BLaER1 treated with 17β-estradiol and CSF1 and Interleukin-3, amounts not matched to agents 10 nM and 100 nM (cell line): Measurements from ENCODE around the gene CASP3.

Experiments
- H3K27ac ChIP-seq, 11 experiments: shearing (Covaris generic); formaldehyde crosslinking; 2 replicates each; pipeline ENCODE4 v1.8.1; 2022
- H3K27me3 ChIP-seq, 11 experiments: shearing (Covaris generic); formaldehyde crosslinking; 2 replicates each; pipeline ENCODE4 v1.8.1; 2022
- H3K36me3 ChIP-seq, 11 experiments: shearing (Covaris generic); formaldehyde crosslinking; 2 replicates each; pipeline ENCODE4 v1.8.1; 2022
- H3K4me1 ChIP-seq, 10 experiments: shearing (Covaris generic); formaldehyde crosslinking; 2 replicates each; pipeline ENCODE4 v1.8.1; 2022
- H3K4me2 ChIP-seq, 11 experiments: shearing (Covaris generic); formaldehyde crosslinking; 2 replicates each; pipeline ENCODE4 v1.8.1; 2022
- H3K4me3 ChIP-seq, 10 experiments: shearing (Covaris generic); formaldehyde crosslinking; 2 replicates each; pipeline ENCODE4 v1.8.1; 2022
- H3K9ac ChIP-seq, 11 experiments: shearing (Covaris generic); formaldehyde crosslinking; 2 replicates each; pipeline ENCODE4 v1.8.1; 2022
- H3K9me3 ChIP-seq, 11 experiments: shearing (Covaris generic); formaldehyde crosslinking; replicated peaks in 1 of 11; 2 replicates each; pipeline ENCODE4 v1.8.1; 2022
- H4K20me1 ChIP-seq, 11 experiments: shearing (Covaris generic); formaldehyde crosslinking; 2 replicates each; pipeline ENCODE4 v1.8.1; 2022
- Cebpa-rat ChIP-seq, 11 experiments: shearing (Covaris generic); IDR thresholded peaks; 2 replicates each; pipeline ENCODE4 v1.8.1; 2022

The CASP3 gene

GRCh38 chr4:184684491-184685189 is 35.4 kb upstream of the CASP3 start:
- peaks cover 0 to 20% (median 4%) of the 10 kb centered on the region in 11 experiments; a peak in 10 of 22 replicates for H3K36me3 ChIP-seq
- H3K27ac ChIP-seq, result peak overlapping the region in 9 of 11 experiments; percentile 42 to 85 (median 69); a peak in 17 of 22 replicates
- H3K9me3 ChIP-seq, result peaks cover 0 to 5% (median 2%) of the 10 kb centered on the region in 11 experiments; a peak in 3 of 22 replicates
- no peaks in the 10 kb centered on the region for H4K20me1 ChIP-seq
- peaks cover 17 to 41% (median 23%) of the 10 kb centered on the region in 10 experiments for H3K4me1 ChIP-seq
- peak overlapping the region in 7 of 11 experiments; percentile 4 to 70 (median 43); a peak in 9 of 22 replicates for H3K9ac ChIP-seq
- peak overlapping the region; percentile 54 to 89 (median 76) for H3K4me2 ChIP-seq
- TF ChIP-seq Cebpa-rat (IDR thresholded peaks at IDR 0.05), result 0 out of 22 replicates have a peak, but pooled peaks of 1 of the 11 experiments have one; percentile 42
- H3K4me3 ChIP-seq, result 0 out of 20 replicates have a peak overlapping the region, but pooled peaks of 1 of the 10 experiments have one; percentile 25
- H3K27me3 ChIP-seq, result no peaks in the 10 kb centered on the region

GRCh38 chr4:184681916-184682315 is 32.7 kb upstream of the CASP3 start:
- Histone ChIP-seq H3K27ac (no peak overlapping the region), H4K20me1 (no peaks in the 10 kb centered on the region), H3K4me2 (peak overlapping the region in 3 of 11 experiments; percentile 13 to 55 (median 30); a peak in 3 of 22 replicates), H3K36me3 (peaks cover 0 to 26% (median 8%) of the 10 kb centered on the region in 11 experiments; a peak in 11 of 22 replicates), H3K4me3 (no peak overlapping the region), H3K9ac (no peak overlapping the region), H3K4me1 (peaks cover 11 to 33% (median 15%) of the 10 kb centered on the region in 10 experiments), H3K27me3 (no peaks in the 10 kb centered on the region), H3K9me3 (peaks cover 0 to 7% (median 4%) of the 10 kb centered on the region in 11 experiments; a peak in 3 of 22 replicates)
- no peak for TF ChIP-seq Cebpa-rat (IDR thresholded peaks at IDR 0.05)

- no peak overlapping the region for H3K9ac ChIP-seq
- H3K36me3 ChIP-seq, result peaks cover 0 to 19% (median 8%) of the 10 kb centered on the region in 11 experiments; a peak in 11 of 22 replicates
- H3K27ac ChIP-seq, result no peak overlapping the region
- peaks cover 11 to 33% (median 15%) of the 10 kb centered on the region in 10 experiments for H3K4me1 ChIP-seq
- H3K4me2 ChIP-seq, result peak overlapping the region in 1 of 11 experiments; percentile 32; a peak in 1 of 22 replicates
- no peak for TF ChIP-seq Cebpa-rat (IDR thresholded peaks at IDR 0.05)
- no peaks in the 10 kb centered on the region for H3K27me3 ChIP-seq
- no peaks in the 10 kb centered on the region for H4K20me1 ChIP-seq
- H3K9me3 ChIP-seq, result peaks cover 0 to 7% (median 4%) of the 10 kb centered on the region in 11 experiments; a peak in 3 of 22 replicates
- H3K4me3 ChIP-seq, result no peak overlapping the region
These were observed 31.5 kb upstream of the CASP3 start for GRCh38 chr4:184680698-184681097.

- Histone ChIP-seq H3K27ac (no peak overlapping the region), H3K4me3 (no peak overlapping the region), H3K9ac (no peak overlapping the region), H3K27me3 (no peaks in the 10 kb centered on the region), H3K9me3 (peaks cover 0 to 7% (median 4%) of the 10 kb centered on the region in 11 experiments; a peak in 3 of 22 replicates), H3K36me3 (peaks cover 14 to 55% (median 30%) of the 10 kb centered on the region in 11 experiments), H4K20me1 (no peaks in the 10 kb centered on the region), H3K4me1 (peaks cover 0 to 5% (median 0%) of the 10 kb centered on the region in 10 experiments; a peak in 2 of 20 replicates), H3K4me2 (no peak overlapping the region)
- TF ChIP-seq Cebpa-rat (IDR thresholded peaks at IDR 0.05), result no peak
These were observed 26.7 kb upstream of the CASP3 start for GRCh38 chr4:184675821-184676492.

- Histone ChIP-seq H3K27me3 (no peaks in the 10 kb centered on the region), H3K9me3 (peaks cover 0 to 7% (median 4%) of the 10 kb centered on the region in 11 experiments; a peak in 3 of 22 replicates), H3K4me3 (no peak overlapping the region), H3K27ac (no peak overlapping the region), H3K4me2 (no peak overlapping the region), H3K36me3 (peaks cover 14 to 59% (median 30%) of the 10 kb centered on the region in 11 experiments), H3K4me1 (peaks cover 0 to 2% (median 0%) of the 10 kb centered on the region in 10 experiments; a peak in 2 of 20 replicates), H4K20me1 (no peaks in the 10 kb centered on the region), H3K9ac (no peak overlapping the region)
- TF ChIP-seq Cebpa-rat (IDR thresholded peaks at IDR 0.05), result no peak
These were observed 25.8 kb upstream of the CASP3 start for GRCh38 chr4:184675018-184675417.

GRCh38 chr4:184674011-184674410 is 24.8 kb upstream of the CASP3 start:
- H3K4me3 ChIP-seq, result no peak overlapping the region
- H3K9ac ChIP-seq, result no peak overlapping the region
- H3K4me1 ChIP-seq, result peaks cover under 1 to 12% (median 4%) of the 10 kb centered on the region in 10 experiments; a peak in 15 of 20 replicates
- H3K27ac ChIP-seq, result no peak overlapping the region
- H3K4me2 ChIP-seq, result no peak overlapping the region
- no peak for TF ChIP-seq Cebpa-rat (IDR thresholded peaks at IDR 0.05)
- H3K27me3 ChIP-seq, result no peaks in the 10 kb centered on the region
- no peaks in the 10 kb centered on the region for H3K9me3 ChIP-seq
- peaks cover 17 to 60% (median 27%) of the 10 kb centered on the region in 11 experiments for H3K36me3 ChIP-seq
- no peaks in the 10 kb centered on the region for H4K20me1 ChIP-seq

- no peak overlapping the region for H3K27ac ChIP-seq
- H3K4me3 ChIP-seq, result no peak overlapping the region
- no peaks in the 10 kb centered on the region for H3K27me3 ChIP-seq
- no peaks in the 10 kb centered on the region for H4K20me1 ChIP-seq
- peaks cover 13 to 24% (median 17%) of the 10 kb centered on the region in 10 experiments for H3K4me1 ChIP-seq
- TF ChIP-seq Cebpa-rat (IDR thresholded peaks at IDR 0.05), result no peak
- H3K9ac ChIP-seq, result no peak overlapping the region
- H3K9me3 ChIP-seq, result no peaks in the 10 kb centered on the region
- H3K4me2 ChIP-seq, result no peak overlapping the region
- H3K36me3 ChIP-seq, result peaks cover 19 to 73% (median 35%) of the 10 kb centered on the region in 11 experiments
These were observed 23.5 kb upstream of the CASP3 start for GRCh38 chr4:184672741-184673140.

GRCh38 chr4:184671101-184671500 is 21.9 kb upstream of the CASP3 start:
- Histone ChIP-seq H3K27ac (no peak overlapping the region), H3K4me3 (no peak overlapping the region), H3K9ac (no peak overlapping the region), H3K36me3 (peaks cover 29 to 89% (median 50%) of the 10 kb centered on the region in 11 experiments), H3K9me3 (no peaks in the 10 kb centered on the region), H3K4me1 (peaks cover 13 to 26% (median 17%) of the 10 kb centered on the region in 10 experiments), H3K4me2 (no peak overlapping the region), H4K20me1 (no peaks in the 10 kb centered on the region), H3K27me3 (no peaks in the 10 kb centered on the region)
- no peak for TF ChIP-seq Cebpa-rat (IDR thresholded peaks at IDR 0.05)

- H3K27me3 ChIP-seq, result no peaks in the 10 kb centered on the region
- H4K20me1 ChIP-seq, result no peaks in the 10 kb centered on the region
- H3K27ac ChIP-seq, result peak overlapping the region in 7 of 11 experiments; percentile 10 to 61 (median 51); a peak in 8 of 22 replicates
- no peak overlapping the region for H3K9ac ChIP-seq
- TF ChIP-seq Cebpa-rat (IDR thresholded peaks at IDR 0.05), result no peak
- H3K4me1 ChIP-seq, result peaks cover 13 to 33% (median 17%) of the 10 kb centered on the region in 10 experiments
- H3K4me3 ChIP-seq, result no peak overlapping the region
- peak overlapping the region in 6 of 11 experiments; percentile 72 to 96 (median 80); a peak in 10 of 22 replicates for H3K4me2 ChIP-seq
- no peaks in the 10 kb centered on the region for H3K9me3 ChIP-seq
- H3K36me3 ChIP-seq, result peaks cover 28 to 88% (median 57%) of the 10 kb centered on the region in 11 experiments
These were observed 20.0 kb upstream of the CASP3 start for GRCh38 chr4:184669251-184669650.
